Activated CD4-positive, alpha-beta T cell treated with anti-CD3 and anti-CD28 coated beads, Interleukin-2, Interleukin-4, amounts not matched to agents 100 ng/mL and 50 ng/mL, durations not matched to agents 16 hours and 8 hours (primary cell): ENCODE measurements around the gene REV1.
A peak's percentile ranks its signal among the peaks of the same experiment; 100 is the strongest.

Experiments
- DNase-seq: peaks from one replicate; pipeline ENCODE4 v3.0.0-alpha.2; 2020; ENCODE audit warnings: low spot score

Gene REV1

DNA sequence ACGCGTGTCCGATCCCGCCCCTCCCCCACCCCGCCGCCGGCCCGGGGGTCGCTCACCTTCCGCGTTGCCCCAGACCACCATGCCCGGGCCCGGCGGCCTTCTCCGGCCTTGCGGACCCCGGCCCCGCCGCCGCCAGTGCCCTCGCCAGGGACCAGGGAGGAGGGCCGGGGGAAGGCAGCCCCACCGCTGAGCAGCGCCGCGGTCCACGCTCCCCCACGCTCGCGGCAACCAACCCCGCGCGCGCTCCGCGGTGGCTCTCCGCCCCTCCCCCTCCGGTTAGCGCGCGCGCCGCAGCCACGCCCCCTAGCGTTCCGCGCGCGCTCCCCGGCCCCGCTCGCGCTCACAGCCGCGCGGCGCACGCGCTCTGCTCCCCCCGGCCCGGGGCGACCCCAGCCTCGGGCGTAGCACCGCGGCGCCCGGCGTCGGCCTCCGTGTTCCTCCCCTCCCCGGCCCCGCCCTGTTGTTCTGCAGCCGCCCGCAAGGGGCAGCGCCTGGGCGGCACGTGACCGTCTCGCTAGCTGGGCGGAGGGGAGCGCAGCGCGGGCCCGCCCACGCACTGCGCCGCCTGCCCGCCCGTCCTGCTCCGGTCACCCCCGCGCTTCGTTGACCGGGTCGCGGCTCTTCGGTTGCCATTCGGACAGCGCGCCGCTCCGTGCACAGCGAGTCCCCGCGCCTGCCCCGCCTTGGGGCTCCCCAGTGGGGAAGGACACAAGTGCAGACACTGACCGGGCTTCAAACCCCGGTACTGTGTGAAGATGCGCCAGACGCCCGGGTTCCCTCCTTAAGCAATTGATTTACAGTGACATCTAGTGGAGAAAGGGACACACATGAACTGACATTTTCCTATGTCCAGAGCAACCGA is at the start of gene REV1:
Gene REV1 (minus strand): TSS at position 257 of the 862 bp plus-strand sequence. CDS start 25,042 bp downstream, outside the sequence.
- peak; percentile 92 for DNase-seq

DNA sequence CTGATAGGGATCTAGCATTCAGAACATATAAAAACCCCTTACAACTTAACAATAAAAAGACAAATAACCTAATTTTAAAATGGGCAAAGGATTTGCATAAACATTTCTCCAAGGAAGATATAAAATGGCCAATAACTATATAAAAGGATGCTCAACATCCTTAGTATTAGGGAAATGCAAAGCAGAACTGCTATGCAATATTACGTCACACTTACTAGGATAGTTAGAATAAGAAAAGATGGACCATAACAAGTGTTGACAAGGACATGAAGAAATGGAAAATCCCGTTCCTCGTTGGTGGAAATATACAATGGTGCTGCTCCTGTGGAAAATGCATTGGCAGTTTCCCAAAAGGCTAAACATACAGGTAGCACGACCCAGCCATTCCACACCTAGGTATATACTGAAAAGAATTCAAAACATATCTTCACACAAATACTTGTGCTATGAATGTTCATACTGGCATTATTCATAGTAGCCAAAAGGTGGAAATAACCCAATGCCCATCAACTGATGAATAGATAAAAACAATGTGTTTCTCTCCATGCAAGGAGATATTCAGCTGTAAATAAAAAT is 48.2 kb upstream of the REV1 start:
- no peak for DNase-seq

DNA sequence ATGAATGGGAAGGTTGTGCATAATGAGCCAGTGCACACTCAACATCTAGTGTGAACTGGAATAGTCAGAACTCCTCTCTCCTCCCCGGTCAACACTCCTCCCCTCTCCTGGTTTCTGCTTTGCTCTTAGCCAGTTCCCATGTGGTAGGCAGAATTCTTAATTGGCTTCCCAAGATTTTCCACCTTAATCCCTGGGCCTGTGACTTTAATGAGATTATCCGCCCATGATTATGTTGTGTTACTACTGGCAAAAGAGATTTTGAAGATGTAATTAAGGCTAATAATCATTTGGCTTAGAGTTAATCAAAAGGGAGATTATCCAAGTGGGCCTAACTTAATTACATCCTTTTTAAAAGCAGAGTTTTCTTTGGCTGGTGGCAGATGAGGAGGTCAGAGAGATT is 34.2 kb upstream of the REV1 start:
- no peak for DNase-seq

DNA sequence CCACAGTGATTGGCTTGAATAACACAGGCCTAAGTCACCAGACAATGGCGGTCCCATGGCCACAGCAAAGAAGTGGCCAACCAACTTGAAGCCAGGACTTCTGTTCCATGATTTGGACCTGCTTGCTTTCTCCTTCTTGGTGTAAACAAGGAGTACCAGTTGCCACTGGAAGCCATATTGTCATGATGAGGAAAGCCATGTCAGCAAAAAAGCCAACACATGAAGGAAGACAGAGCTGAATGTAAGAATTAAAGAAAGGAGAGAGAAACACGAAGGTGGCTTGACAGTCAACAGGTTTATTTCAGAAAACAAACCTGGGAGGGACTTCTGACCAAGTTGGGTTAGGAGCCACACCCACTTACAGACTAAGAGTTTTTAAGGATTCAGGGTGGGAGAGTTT is 32.3 kb upstream of the REV1 start:
- no peak for DNase-seq

DNA sequence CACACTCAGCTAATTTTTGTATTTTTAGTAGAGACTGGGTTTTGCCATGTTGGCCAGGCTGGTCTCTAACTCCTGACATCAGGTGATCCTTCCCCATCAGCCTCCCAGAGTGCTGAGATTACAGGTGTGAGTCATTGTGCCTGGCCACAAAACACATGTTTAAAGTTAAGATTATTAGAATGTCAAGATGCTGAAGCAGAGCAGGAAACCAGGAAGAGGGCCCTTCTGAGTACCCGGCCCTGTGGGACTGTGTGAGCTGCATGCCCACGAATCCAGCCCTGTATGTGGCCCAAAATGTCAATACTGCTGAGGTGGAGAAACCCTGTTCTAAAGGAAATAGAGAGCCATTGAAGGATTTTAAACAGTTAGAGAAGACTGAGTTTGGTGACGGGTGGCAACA is 31.0 kb upstream of the REV1 start:
- no peak for DNase-seq

DNA sequence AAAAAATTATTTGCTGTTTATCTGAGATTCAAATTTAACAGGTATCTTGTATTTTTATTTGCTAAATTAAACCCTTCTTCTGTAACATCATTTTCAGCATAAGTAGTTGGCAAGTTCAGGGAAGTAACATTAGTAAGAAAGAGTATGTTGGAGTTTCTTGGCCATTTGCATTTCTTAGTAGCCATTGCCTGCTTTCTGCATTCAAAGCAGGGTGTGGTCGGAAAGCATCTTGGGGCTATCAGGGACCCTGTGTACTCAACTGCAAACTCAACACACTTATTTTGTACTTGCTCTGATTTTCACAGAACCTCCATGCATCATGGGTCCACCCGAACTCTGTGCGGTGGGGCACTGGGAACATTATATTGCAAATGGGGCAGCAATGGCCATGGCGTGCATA is 30.4 kb upstream of the REV1 start:
- no peak for DNase-seq

DNA sequence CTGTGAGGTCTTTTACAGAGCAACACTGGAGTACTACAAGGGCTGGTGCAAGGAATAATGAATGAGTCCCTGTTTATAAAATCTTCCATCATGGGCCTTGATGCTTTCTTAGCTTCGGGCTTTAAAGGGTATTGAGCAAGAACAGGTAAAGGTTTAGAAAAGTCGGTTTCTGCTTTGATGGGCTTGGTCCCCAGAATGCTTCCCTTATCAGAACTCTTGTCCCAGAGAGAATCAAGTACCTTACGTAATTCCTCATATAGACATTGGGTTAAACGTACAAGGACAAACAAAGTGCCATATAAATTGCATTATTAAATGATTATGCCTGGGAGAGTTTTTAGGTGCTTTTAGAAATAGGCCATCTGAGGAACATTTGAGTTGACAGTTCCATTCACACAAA is 24.5 kb upstream of the REV1 start:
- DNase-seq = no peak

DNA sequence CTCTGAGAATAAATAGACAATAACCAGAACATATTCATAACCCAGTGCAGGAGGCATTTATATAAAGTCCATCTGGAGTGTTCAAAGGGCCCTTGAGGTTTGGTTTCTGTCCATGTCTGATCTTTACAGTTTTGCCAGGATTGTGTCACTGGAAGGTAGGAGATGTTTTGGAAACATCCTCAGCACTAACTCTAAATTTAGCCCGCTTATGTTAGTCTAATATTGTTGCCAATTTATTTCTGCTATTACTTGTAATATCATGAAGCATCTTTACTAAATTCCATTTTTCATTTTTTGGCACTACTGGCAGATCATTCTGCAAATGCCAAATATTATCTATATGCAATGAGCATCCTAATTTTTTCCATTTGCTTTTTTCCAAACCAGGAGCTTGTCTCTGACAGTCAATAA is 22.4 kb upstream of the REV1 start:
- no peak for DNase-seq

DNA sequence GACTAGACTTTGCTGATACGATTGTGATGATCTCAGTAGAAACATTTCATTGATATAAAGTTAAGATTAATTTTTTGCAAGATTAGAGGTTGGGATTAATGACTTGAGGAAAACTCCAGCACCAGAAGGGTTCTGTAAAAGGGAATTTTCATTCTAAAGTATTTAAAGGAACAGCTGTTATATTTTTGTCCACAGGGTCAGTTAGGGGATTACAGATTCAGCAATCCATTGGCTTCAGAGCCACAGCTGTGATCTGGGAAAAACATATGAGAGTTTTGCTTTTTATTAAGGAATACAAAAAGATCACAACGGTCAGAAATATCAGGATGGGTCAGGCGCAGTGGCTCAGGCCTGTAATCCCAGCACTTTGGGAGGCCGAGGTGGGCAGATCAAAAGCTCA is 19.6 kb upstream of the REV1 start:
- no peak for DNase-seq

DNA sequence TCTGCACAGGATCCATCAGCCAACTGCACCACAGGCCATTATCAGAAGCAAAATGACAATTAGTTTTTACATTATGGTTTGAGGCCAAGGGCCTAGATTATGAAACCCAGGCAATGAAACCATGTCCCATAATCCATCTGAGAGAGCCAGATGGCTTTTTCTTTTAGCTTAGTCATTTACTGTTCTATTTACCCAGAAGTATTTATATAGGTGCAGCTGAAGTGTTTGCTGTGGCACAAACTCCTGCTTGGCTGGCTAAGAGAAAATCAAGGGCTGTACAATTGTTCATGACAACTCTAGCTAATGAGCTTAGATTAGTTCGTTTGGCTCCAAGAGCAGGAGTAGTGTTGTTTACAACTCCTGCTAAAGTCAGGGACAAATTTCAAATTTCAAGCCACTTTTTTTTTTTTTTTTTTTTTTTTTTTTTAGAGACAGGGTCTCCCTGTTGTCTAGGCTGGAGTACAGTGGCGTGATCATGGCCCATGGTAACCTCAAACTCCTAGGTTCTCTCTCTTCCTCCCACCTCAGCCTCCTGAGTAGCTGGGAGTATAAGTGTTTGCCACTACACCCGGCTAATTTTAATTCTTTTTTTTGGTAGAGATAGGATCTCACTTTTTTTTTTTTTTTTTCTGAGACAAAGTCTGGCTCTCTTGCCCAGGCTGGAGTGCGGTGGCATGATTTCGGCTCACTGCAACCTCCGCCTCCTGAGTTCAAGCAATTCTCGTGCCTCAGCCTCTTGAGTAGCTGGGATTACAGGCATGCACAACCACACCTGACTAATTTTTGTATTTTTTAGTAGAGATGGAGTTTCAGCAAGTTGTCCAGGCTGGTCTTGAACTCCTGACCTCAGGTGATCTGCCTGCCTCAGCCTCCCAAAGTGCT is 18.4 kb upstream of the REV1 start:
- DNase-seq = no peak

DNA sequence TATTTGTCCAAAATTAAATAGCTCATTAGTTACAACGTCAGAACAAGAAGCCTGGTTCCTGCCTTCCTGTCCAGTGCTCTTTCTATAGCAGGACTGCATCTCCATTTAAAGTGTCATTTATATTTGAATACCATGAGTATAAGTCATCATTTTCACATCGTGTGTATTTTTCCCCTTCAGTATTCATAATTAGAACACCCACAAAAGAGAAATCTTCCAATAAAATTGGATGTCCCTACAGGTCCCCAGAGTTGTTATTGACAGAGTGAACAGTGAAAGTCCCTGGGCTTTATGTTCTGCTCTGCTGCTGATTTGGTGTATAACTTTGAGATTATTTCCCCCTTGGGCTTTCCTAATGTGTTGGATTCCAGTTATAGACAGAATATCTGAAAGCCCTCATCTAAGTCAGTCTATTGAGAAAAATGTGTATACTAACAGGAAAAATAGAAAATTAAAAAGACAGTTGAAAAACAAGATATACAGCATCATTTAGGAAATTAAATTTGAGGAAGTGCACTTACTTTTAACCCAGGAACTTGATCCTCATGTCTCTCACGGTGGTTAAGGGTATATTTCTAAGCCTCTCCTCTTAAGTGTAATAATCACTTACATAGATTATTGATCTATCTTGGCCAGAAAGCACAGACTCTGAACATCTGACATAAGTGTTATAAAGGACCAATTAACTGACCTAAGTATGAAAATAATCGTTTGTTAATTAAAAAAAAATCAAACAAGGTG is 15.2 kb upstream of the REV1 start:
- no peak for DNase-seq

DNA sequence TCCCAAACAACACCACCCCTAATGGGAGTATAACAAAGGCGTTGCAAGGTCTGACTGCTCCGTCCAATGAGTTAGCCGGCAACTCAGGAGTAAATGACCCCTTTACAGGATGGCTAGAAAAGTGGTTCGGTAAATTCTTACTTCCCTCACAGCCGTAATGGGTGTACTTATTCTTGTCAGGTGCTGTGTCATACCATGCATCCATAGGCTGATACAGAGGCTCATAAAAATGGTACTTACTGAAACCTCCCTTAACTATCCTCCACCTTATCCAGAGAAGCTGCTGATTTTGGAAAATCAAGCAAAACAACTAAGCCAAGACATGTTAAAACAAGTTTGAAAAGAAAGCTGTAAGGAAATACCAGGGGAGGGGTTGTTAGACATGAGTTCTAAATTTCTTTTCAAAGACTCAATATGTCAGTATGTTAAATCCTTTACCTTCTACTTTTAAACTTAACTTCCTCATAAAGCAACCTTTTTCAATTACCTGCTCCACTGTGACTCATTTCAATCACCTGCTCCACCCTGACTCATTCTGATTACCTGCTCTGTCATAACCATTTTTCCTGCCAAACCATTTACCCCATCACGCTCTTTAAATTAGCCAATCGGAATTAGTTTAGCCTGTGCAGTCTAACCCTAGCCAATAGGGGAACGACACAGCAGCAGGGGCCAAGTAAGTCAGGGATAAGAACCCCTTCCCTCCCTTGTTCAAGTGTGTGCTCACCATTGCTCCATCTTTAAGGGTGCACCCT is 14.0 kb upstream of the REV1 start:
- DNase-seq = peak; percentile 43

DNA sequence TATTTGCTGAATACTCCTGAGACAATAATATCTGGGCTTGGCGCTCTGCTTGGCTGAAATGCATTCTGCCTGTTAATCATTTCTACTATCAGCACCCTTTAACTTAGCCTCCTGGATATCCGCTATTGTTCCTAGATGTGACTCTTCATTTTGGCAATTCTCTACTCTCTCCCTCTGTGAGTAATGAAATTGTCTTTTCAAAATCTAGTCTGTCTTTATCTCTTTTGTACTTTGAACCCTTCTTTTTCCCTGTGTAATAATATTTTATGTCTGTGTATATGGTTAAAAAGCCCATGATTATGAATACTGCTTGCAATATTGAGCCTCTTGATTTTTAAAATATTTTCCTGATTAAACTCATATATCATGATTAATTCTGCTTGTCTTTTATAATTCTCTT is 6.2 kb upstream of the REV1 start:
- no peak for DNase-seq

DNA sequence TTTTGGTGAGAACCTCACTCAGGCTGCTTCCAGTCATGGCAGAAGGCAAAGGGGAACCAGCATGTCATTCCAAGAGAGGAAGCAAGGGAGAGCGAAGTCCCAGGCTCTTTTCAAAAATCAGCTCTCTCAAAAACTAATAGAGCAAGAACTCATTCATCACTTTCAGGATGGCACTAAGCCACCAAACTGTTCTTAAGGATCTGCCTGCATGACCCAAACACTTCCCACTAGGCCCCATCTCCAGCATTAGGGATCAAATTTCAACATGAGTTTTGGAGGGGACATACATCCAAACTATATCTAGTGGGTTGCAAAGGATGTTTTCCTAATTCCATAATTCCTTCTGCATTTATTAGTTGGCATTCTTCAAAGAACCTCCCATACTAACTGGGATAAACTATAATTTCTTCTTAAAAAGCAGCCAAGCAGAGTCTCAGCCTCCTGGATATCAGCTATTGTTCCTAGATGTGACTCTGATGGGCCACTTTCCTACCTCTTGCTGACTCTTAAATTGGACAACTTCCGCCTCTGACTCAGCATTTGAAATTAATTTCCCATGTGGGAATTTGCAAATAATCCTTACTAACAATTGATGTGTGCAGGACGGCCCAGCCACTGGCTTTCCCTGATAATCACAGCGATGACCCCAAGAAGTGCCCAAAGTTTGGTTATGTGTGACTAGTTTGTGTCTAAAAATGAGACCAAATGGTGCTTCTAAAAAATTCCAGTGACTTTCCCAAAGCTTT is 5.5 kb upstream of the REV1 start:
- no peak for DNase-seq

DNA sequence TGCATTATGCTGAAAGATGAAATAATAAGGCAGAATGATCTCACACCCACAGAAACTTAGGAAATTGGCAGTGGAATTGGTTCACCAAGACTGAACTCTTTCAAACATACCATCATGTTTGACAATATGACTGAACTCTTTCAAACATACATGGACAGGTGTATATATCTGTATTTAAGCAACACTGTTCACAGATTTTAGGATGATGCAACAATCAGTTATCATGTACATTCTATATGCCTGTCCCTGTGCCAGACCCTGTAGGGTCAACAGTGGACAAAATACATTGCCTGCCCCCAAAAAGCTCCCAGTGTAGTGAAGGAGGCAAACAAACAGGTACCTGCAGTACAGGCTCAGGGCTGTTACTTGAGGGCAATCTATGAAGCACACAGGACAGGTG is 2.9 kb upstream of the REV1 start:
- no peak for DNase-seq

DNA sequence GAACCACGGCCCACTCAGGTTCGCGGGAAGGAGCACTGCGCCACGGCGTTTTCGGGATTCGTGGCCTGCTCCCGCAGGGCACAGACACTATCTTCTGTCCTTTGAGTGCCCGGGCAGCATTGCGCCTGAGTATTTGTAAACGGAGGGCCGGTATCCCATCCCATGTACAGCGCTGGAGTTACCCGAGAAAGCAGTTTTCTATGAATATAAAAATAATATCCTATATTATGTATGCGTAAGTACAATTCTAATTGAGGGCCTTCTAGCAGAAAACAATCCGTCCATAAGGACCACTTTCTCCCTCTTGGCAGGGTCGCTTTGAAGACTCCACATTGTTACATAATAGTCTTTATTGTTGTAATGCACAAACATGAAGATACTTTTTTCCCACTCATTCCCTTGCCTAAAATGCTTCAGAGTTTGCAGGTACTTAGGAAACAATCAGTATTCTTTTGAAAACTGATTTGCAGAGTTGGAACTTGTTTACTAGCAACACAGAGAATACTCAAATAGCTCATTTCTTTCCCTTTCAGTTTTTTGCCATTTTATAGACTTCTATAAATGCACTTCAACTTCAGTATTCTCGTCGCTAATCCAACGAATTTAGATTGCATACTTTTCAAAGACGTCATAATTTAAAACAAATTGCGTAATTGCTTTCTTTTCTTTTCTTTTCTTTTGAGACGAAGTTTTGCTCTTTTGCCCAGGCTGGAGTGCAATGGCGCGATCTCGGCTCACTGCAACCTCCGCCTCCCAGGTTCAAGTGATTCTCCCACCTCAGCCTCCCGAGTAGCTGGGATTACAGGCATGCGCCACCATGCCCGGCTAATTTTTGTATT is 1.0 kb upstream of the REV1 start:
- DNase-seq = no peak

DNA sequence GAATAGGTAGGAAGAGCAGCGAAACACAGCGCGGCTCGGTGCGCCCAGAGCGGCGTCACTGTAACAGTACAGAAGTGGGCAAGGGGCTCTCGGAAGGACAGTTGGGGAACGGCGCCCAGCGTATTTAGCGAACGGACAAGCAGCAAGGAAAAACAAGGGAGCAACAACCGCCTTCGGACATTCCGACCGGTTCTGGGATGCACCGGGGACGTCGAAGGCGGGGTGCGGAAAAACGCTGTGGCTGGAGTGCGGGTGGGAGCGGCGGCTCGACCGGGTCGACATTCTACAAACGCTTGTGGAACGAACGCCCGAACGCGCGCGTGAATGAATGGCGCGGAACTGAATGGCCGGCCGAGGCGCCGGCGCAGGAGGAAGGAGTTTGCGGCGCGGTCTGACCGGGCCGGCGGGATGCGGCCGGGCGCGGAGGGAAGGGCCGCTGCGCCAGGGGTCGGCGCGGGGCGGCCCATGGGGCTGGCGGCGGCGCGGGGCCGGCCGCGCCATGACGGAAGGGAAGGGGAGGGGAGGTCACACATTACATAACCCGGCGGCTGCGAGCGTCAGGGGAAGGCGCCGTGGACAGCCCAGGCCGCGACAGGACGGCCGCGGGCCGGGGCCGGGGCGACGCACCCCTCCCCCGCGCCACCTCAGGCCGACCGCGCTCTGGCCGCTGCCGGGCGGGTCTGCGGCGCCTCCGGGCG is 605 bp downstream of the REV1 start:
- peak; percentile 39 for DNase-seq

DNA sequence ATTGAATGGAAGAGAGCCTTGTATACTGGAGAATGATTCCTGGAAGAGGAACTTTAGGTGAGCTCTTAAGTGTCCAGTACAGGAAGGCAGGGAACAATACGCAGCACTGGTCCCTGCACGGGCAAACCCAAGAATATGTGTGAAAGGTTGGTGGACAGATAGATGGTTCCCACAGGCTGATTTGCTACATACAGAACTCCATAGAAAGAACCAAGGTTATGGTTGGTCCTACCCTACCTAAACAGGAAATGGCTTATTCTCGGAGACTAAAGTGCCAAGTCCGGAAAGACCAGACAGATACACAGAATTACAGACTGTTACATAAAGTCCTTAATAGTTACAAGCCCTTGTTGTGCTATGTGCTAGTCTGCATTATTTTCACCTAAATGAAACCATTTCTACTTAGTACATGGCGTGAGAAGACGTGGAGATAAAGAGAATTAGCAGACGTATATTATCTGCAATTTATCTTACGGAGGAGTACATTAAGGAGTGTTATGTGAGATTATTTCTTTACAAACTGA is 1.2 kb downstream of the REV1 start:
- DNase-seq = peak; percentile 28

DNA sequence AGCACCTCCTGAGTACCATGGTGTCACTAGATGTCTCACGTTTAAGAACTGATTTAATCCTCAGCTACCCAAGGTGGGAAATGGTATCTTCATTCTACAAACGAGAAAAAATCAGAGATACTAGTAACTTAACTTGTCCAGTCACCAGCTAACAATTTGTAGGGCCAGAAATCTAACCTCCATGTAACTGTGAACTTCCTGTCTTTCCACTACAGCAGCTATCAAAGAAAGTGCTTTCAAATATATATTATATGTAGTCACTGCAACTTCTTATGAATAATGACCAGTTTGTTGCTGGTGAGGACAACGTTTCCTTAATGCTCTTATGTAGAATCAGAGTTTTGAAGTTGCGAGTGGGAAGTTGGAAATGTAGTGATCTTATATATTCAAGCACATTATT is 1.9 kb downstream of the REV1 start:
- DNase-seq = no peak
